HG03196 (cell line): ENCODE measurements around the gene PAFAH2.
"Not testable (repeated sequence)": the region's sequence is repeated elsewhere in the genome, so short reads cannot be mapped to it uniquely, and the experiment has no call there.

ENCODE experiments used
- ATAC-seq: cut with Tn5 transposase; IDR thresholded peaks from one replicate; pipeline ENCODE4 v1.9.1; 2021; ENCODE audit not compliant: unreplicated experiment

Gene PAFAH2

GRCh38 chr1:25943511-25943910, 54.4 kb downstream of the PAFAH2 start:
- ATAC-seq = not testable (repeated sequence)

- no peak for ATAC-seq
These were observed 60.9 kb downstream of the PAFAH2 start for GRCh38 chr1:25936947-25937346.

- no peak for ATAC-seq
These were observed 64.1 kb downstream of the PAFAH2 start for GRCh38 chr1:25933479-25934365.

GRCh38 chr1:25932811-25933400, 65.0 kb downstream of the PAFAH2 start:
- not testable (repeated sequence) for ATAC-seq

- ATAC-seq = no peak
These were observed 65.5 kb downstream of the PAFAH2 start for GRCh38 chr1:25932321-25932720.

GRCh38 chr1:25929016-25929415, 68.8 kb downstream of the PAFAH2 start:
- no peak for ATAC-seq

GRCh38 chr1:25927521-25928265, 70.2 kb downstream of the PAFAH2 start:
- no peak for ATAC-seq

GRCh38 chr1:25926731-25927496, 70.9 kb downstream of the PAFAH2 start:
- ATAC-seq = no peak

GRCh38 chr1:25924454-25924853, 73.4 kb downstream of the PAFAH2 start:
- no peak for ATAC-seq

- no peak for ATAC-seq
These were observed 74.8 kb downstream of the PAFAH2 start for GRCh38 chr1:25922971-25923552.

- no peak for ATAC-seq
These were observed 75.5 kb downstream of the PAFAH2 start for GRCh38 chr1:25922056-25922970.

GRCh38 chr1:25918615-25919014, 79.2 kb downstream of the PAFAH2 start:
- ATAC-seq = no peak

GRCh38 chr1:25917996-25918395, 79.9 kb downstream of the PAFAH2 start:
- ATAC-seq = no peak

- no peak for ATAC-seq
These were observed 81.4 kb downstream of the PAFAH2 start for GRCh38 chr1:25916460-25916859.

- no peak for ATAC-seq
These were observed 83.5 kb downstream of the PAFAH2 start for GRCh38 chr1:25914074-25914995.

- no peak for ATAC-seq
These were observed 84.7 kb downstream of the PAFAH2 start for GRCh38 chr1:25913206-25913605.

- ATAC-seq = no peak
These were observed 85.6 kb downstream of the PAFAH2 start for GRCh38 chr1:25912076-25912831.

GRCh38 chr1:25911162-25911561, 86.7 kb downstream of the PAFAH2 start:
- no peak for ATAC-seq
